ENCODE measurements around the gene SDK1. TPM values are rescaled to one million over a fixed set of nuclear protein-coding genes. Genes with fewer than 3 reads are reported as not detected.
"Not testable (repeated sequence)": the region's sequence is repeated elsewhere in the genome, so short reads cannot be mapped to it uniquely, and the experiment has no call there.

SDK1 gene
- total RNA-seq, 1 donor from 2014 or later = 3.9 TPM

DNA sequence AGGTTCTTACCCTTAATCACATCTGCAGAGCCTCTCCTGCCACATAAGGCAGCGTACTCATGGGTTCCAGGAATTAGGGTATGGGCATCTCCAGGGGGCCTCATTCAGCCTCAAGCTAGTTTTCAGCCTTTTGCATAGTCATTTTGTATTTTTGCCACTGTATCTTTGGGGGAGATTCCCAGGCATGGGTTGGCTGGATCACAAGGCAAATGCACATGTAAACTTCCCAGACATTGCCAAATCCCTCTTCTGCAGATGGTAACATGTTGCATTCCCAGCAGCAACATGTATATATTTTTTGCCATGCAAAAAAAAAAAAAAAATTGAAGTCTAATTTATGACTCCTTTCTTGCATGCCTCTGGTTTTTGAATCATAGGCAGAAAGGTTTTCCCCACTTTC lies 785.7 kb downstream of the SDK1 start:
- no peak for TF ChIP-seq CTCF (IDR thresholded peaks at IDR 0.05; ENCODE audit: insufficient read depth, low read length, poor library complexity, severe bottlenecking)
- no peaks in the 10 kb centered on the region for H3K27me3 ChIP-seq (ENCODE audit: control insufficient read depth, insufficient read depth, low read length)
- no peak overlapping the region for H3K4me3 ChIP-seq (ENCODE audit: low read depth, low read length)
- no peak for DNase-seq (ENCODE audit: low read depth)
- H3K36me3 ChIP-seq (ENCODE audit: control insufficient read depth, insufficient read depth, low read length) = no peaks in the 10 kb centered on the region

DNA sequence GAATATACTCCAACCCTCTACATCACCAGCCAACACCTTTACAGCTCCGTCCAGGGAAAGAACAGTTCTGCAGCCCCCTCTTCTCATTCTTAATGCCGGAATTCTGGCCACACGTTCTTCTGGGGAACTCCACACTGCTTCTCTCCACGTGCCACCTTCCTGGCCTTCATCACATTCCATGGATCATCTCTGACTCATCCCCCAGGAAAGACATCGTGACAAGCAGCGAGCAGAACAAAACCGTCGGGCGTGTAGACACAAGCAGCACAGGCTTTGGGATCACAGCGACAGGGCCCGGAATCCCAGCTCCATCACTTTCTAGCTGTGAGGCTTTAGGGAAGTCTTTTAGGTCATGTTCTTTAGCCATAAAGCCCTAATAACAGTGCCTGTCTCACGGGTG lies 790.7 kb downstream of the SDK1 start:
- peaks cover 3% of the 10 kb centered on the region for H3K27me3 ChIP-seq (ENCODE audit: control insufficient read depth, insufficient read depth, low read length)
- no peak for DNase-seq (ENCODE audit: low read depth)
- H3K4me3 ChIP-seq (ENCODE audit: low read depth, low read length) = no peak overlapping the region
- H3K36me3 ChIP-seq (ENCODE audit: control insufficient read depth, insufficient read depth, low read length) = no peaks in the 10 kb centered on the region
- no peak for TF ChIP-seq CTCF (IDR thresholded peaks at IDR 0.05; ENCODE audit: insufficient read depth, low read length, poor library complexity, severe bottlenecking)

GRCh38 chr7:4093035-4093434 lies 792.0 kb downstream of the SDK1 start:
- peaks cover 3% of the 10 kb centered on the region for H3K27me3 ChIP-seq (ENCODE audit: control insufficient read depth, insufficient read depth, low read length)
- H3K36me3 ChIP-seq (ENCODE audit: control insufficient read depth, insufficient read depth, low read length) = no peaks in the 10 kb centered on the region
- no peak for TF ChIP-seq CTCF (IDR thresholded peaks at IDR 0.05; ENCODE audit: insufficient read depth, low read length, poor library complexity, severe bottlenecking)
- H3K4me3 ChIP-seq (ENCODE audit: low read depth, low read length) = no peak overlapping the region
- no peak for DNase-seq (ENCODE audit: low read depth)

GRCh38 chr7:4093483-4093882 lies 792.4 kb downstream of the SDK1 start:
- TF ChIP-seq CTCF (IDR thresholded peaks at IDR 0.05; ENCODE audit: insufficient read depth, low read length, poor library complexity, severe bottlenecking) = no peak
- DNase-seq (ENCODE audit: low read depth) = no peak
- peaks cover 3% of the 10 kb centered on the region for H3K27me3 ChIP-seq (ENCODE audit: control insufficient read depth, insufficient read depth, low read length)

DNA sequence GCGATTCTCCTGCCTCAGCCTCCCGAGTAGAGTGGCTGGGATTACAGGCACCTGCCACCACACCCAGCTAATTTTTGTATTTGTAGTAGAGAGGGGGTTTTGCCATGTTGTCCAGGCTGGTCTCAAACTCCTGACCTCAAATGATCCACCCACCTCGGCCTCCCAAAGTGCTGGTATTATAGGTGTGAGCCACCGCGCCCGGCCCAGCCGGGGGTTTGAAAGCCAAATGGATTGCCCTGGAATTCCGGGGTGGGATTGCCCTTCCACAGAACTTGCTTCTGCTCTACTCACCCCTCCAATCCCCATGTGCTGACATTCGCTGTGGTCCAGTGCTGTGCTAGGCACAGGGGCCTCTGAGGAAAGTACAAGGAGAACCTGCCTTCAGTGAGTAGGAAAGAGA lies 793.1 kb downstream of the SDK1 start:
- H3K4me3 ChIP-seq (ENCODE audit: low read depth, low read length); H3K36me3 ChIP-seq (ENCODE audit: control insufficient read depth, insufficient read depth, low read length); DNase-seq (ENCODE audit: low read depth); H3K27me3 ChIP-seq (ENCODE audit: control insufficient read depth, insufficient read depth, low read length): not testable (repeated sequence)

More at GRCh38 chr7:4093483-4093882, 792.4 kb downstream of the SDK1 start:
- Histone ChIP-seq H3K36me3 (ENCODE audit: control insufficient read depth, insufficient read depth, low read length) (no peaks in the 10 kb centered on the region), H3K4me3 (ENCODE audit: low read depth, low read length) (no peak overlapping the region)

DNA sequence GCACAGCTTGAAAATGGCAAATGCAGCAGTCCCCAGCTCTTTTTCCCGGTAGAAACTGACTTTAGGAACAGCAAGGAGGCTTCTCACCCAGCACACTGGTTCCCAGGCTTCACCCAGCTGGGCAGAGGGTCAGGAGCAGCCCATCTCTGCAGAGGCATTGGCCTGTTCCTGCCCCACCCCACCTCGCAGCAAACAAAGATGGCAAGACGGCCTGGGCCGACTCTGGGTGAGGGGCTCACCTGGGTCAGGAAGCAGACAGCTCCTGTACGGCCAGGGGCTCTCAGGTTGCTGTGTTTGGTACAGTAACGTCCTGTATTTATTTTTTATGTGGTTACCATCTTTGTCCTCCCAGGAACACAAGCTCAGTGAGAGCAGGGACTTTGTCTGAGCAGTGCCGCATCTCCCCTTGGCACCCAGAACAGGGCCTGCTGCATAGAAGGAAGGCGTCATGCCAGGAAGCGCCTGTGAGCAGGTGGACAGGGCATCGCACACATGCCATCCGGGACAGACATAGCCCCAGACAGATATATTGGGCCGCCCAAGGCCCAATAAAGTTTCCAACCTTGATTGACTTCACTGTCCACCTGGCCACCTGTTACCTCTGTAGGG lies 796.1 kb downstream of the SDK1 start:
- no peak overlapping the region for H3K4me3 ChIP-seq (ENCODE audit: low read depth, low read length)
- no peak for DNase-seq (ENCODE audit: low read depth)
- H3K36me3 ChIP-seq (ENCODE audit: control insufficient read depth, insufficient read depth, low read length) = no peaks in the 10 kb centered on the region
- peaks cover 3% of the 10 kb centered on the region for H3K27me3 ChIP-seq (ENCODE audit: control insufficient read depth, insufficient read depth, low read length)
- no peak for TF ChIP-seq CTCF (IDR thresholded peaks at IDR 0.05; ENCODE audit: insufficient read depth, low read length, poor library complexity, severe bottlenecking)

All from kidney epithelial cell (primary cell).